GM23338 (cell line): Measurements from ENCODE around the gene OR2B2. TPM values are rescaled to one million over a fixed set of nuclear protein-coding genes. Genes with fewer than 3 reads are reported as not detected.
A peak's percentile ranks its signal among the peaks of the same experiment; 100 is the strongest.

Experiments used
- ATAC-seq: fragments of 200-7000 bp; cut with Tn5 transposase; 3 replicates; pipeline ENCODE4 v1.9.1; 2020
- DNase-seq: peaks from one replicate; pipeline ENCODE4 v3.0.0-alpha.2; 2015; ENCODE audit warnings: low spot score
- H2AFZ ChIP-seq: fragments of 200-600 bp; sonication (generic); 2 replicates; pipeline ENCODE4 v1.8.0; 2016; ENCODE audit warnings: antibody characterized with exemption, mild to moderate bottlenecking, moderate library complexity
- H3F3A ChIP-seq: fragments of 200-600 bp; sonication (generic); replicated peaks from 2 replicates; pipeline ENCODE4 v1.8.0; 2017; ENCODE audit warnings: antibody characterized with exemption, mixed run types, low read depth
- H3K27ac ChIP-seq: fragments of 200-600 bp; sonication (generic); 2 replicates; pipeline ENCODE4 v1.6.1; 2016; ENCODE audit warnings: low read depth
- H3K27me3 ChIP-seq: fragments of 200-600 bp; sonication (generic); 2 replicates; pipeline ENCODE4 v1.8.0; 2016; ENCODE audit warnings: mild to moderate bottlenecking, mixed run types, moderate library complexity; ENCODE audit not compliant: insufficient read depth
- H3K36me3 ChIP-seq: fragments of 200-600 bp; sonication (generic); 2 replicates; pipeline ENCODE4 v1.8.0; 2016; ENCODE audit warnings: mild to moderate bottlenecking; ENCODE audit not compliant: insufficient read depth
- H3K4me1 ChIP-seq: fragments of 200-600 bp; sonication (generic); 2 replicates; pipeline ENCODE4 v1.8.0; 2016; ENCODE audit warnings: mild to moderate bottlenecking, moderate library complexity; ENCODE audit not compliant: insufficient read depth
- H3K4me2 ChIP-seq: fragments of 200-600 bp; sonication (generic); 2 replicates; pipeline ENCODE4 v1.7.1; 2017; ENCODE audit warnings: mixed run types
- H3K4me3 ChIP-seq: fragments of 200-600 bp; sonication (generic); 2 replicates; pipeline ENCODE4 v1.6.1; 2016; ENCODE audit warnings: mixed run types
- H3K79me2 ChIP-seq: fragments of 200-600 bp; sonication (generic); replicated peaks from 2 replicates; pipeline ENCODE4 v1.8.0; 2017; ENCODE audit warnings: mild to moderate bottlenecking; ENCODE audit not compliant: insufficient read depth
- H3K9me2 ChIP-seq: fragments of 200-600 bp; sonication (generic); 2 replicates; pipeline ENCODE4 v1.8.0; 2017; ENCODE audit not compliant: insufficient read depth
- H4K20me1 ChIP-seq: fragments of 200-600 bp; sonication (generic); replicated peaks from 2 replicates; pipeline ENCODE4 v1.8.0; 2017; ENCODE audit warnings: mild to moderate bottlenecking; ENCODE audit not compliant: insufficient read depth
- H3K27ac Mint-ChIP-seq: 2 replicates; pipeline ENCODE4 v1.8.0; 2020; ENCODE audit warnings: inconsistent platforms, mild to moderate bottlenecking, moderate library complexity, mixed read lengths
- H3K27me3 Mint-ChIP-seq: 3 replicates; pipeline ENCODE4 v1.8.0; 2022; ENCODE audit warnings: low read depth, mild to moderate bottlenecking, moderate library complexity, mixed read lengths, inconsistent platforms; ENCODE audit not compliant: insufficient read depth, poor library complexity
- H3K36me3 Mint-ChIP-seq: 3 replicates; pipeline ENCODE4 v1.8.0; 2021; ENCODE audit warnings: low read depth, mild to moderate bottlenecking, inconsistent platforms, moderate library complexity, mixed read lengths
- H3K4me1 Mint-ChIP-seq: 3 replicates; pipeline ENCODE4 v1.8.0; 2020; ENCODE audit warnings: mild to moderate bottlenecking, inconsistent platforms, mixed read lengths
- H3K4me3 Mint-ChIP-seq: 3 replicates; pipeline ENCODE4 v1.8.0; 2021; ENCODE audit warnings: moderate library complexity, mild to moderate bottlenecking, inconsistent platforms, mixed read lengths
- H3K9me3 Mint-ChIP-seq: 3 replicates; pipeline ENCODE4 v1.8.0; 2020; ENCODE audit warnings: moderate library complexity, mild to moderate bottlenecking, inconsistent platforms, mixed read lengths
- CREB1 ChIP-seq: fragments of 250-450 bp; sonication (Bioruptor Pico); IDR thresholded peaks from 2 replicates; pipeline ENCODE4 v1.5.0; 2020; ENCODE audit warnings: low read depth, mild to moderate bottlenecking, moderate library complexity
- JUNB ChIP-seq: IDR thresholded peaks from one replicate; pipeline ENCODE4 v1.6.1; 2016; ENCODE audit warnings: antibody characterized with exemption; ENCODE audit not compliant: unreplicated experiment
- NANOG ChIP-seq: IDR thresholded peaks from 2 replicates; pipeline ENCODE4 v1.6.1; 2016; ENCODE audit warnings: antibody characterized with exemption, borderline replicate concordance
- POLR2AphosphoS5 ChIP-seq: IDR thresholded peaks from 2 replicates; pipeline ENCODE4 v1.6.1; 2016; ENCODE audit warnings: antibody characterized with exemption, low read depth
- ZNF114 ChIP-seq: fragments of 250-450 bp; sonication (Bioruptor Pico); IDR thresholded peaks from 2 replicates; pipeline ENCODE4 v1.5.0; 2020; ENCODE audit warnings: mild to moderate bottlenecking, moderate library complexity
- polyA plus RNA-seq: library from polyadenylated mRNA; unstranded; fragments of >200 nt; fragmentation: Nextera tagmentation; extraction: Ambion mirVana; gene quantifications from 2 replicates; pipeline ENCODE4 v1.2.1, GENCODE V29; 2016
- total RNA-seq: library from RNA; depleted of rRNA; stranded (reverse); fragments of >200 nt; shearing (Covaris generic); gene quantifications from 2 replicates; pipeline ENCODE4 v1.2.3, GENCODE V29; 2014
- TF ChIP-seq, protein P1 (sequence below): IDR thresholded peaks from 2 replicates; pipeline ENCODE4 v1.6.1; 2016; ENCODE audit warnings: antibody characterized with exemption
- TF ChIP-seq, protein P2 (sequence below): IDR thresholded peaks from one replicate; pipeline ENCODE4 v1.6.1; 2018; ENCODE audit warnings: antibody characterized with exemption; ENCODE audit not compliant: unreplicated experiment
- TF ChIP-seq, protein P3 (sequence below), 2 experiments: fragments of 200-600 bp in 1 of 2; sonication (generic) in 1 of 2; conservative IDR thresholded peaks; 2 replicates each; pipeline versions ENCODE4 v1.5.1 to v1.6.1; 2016 to 2017; ENCODE audit warnings: antibody characterized with exemption in 2 of 2, low read depth in 2 of 2, mild to moderate bottlenecking in 2 of 2, moderate library complexity in 1 of 2

The OR2B2 gene
- total and polyA plus RNA-seq, 2 experiments from 2014 or later, result 0.38 TPM; not detected in 1

DNA sequence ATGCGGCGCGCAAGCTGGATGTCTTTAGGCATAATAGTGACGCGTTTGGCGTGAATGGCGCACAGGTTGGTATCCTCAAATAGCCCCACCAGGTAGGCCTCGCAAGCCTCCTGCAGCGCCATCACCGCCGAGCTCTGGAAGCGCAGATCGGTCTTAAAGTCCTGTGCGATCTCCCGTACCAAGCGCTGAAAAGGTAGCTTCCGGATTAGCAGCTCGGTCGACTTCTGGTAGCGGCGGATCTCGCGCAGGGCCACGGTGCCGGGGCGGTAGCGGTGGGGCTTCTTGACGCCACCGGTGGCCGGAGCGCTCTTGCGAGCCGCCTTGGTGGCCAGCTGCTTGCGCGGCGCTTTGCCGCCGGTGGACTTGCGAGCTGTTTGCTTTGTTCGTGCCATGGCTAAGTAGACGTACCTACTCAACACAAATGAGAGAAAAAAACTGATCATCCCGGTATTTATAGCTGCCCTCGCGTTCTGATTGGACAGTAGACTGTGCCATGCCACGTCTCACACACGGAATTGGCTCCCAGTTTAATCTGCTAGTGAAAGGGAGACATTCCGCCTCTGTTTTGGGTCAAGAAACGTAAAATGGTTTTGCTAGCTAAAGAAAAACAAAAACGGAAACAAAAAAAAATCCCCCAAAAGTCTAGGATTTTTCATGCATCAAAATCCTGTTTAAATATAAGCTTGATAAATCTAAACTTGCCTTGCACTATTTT lies 40.1 kb downstream of the OR2B2 start:
- ATAC-seq (peak; percentile 54), DNase-seq (peak; percentile 93)
- H3K9me2 ChIP-seq, result no peaks in the 10 kb centered on the region
- Mint-ChIP-seq H3K9me3 (peaks cover 3% of the 10 kb centered on the region; the same call in 2 of the 3 replicates), H3K36me3 (no peaks in the 10 kb centered on the region), H3K27ac (peak overlapping the region; percentile 100), H3K4me1 (peaks cover 29% of the 10 kb centered on the region), H3K4me3 (peak overlapping the region; percentile 89), H3K27me3 (peaks cover 43% of the 10 kb centered on the region)
- H3K27me3 ChIP-seq, result no peaks in the 10 kb centered on the region
- TF ChIP-seq, protein P1, sequence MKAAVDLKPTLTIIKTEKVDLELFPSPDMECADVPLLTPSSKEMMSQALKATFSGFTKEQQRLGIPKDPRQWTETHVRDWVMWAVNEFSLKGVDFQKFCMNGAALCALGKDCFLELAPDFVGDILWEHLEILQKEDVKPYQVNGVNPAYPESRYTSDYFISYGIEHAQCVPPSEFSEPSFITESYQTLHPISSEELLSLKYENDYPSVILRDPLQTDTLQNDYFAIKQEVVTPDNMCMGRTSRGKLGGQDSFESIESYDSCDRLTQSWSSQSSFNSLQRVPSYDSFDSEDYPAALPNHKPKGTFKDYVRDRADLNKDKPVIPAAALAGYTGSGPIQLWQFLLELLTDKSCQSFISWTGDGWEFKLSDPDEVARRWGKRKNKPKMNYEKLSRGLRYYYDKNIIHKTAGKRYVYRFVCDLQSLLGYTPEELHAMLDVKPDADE, result peak; percentile 74
- TF ChIP-seq, protein P2, sequence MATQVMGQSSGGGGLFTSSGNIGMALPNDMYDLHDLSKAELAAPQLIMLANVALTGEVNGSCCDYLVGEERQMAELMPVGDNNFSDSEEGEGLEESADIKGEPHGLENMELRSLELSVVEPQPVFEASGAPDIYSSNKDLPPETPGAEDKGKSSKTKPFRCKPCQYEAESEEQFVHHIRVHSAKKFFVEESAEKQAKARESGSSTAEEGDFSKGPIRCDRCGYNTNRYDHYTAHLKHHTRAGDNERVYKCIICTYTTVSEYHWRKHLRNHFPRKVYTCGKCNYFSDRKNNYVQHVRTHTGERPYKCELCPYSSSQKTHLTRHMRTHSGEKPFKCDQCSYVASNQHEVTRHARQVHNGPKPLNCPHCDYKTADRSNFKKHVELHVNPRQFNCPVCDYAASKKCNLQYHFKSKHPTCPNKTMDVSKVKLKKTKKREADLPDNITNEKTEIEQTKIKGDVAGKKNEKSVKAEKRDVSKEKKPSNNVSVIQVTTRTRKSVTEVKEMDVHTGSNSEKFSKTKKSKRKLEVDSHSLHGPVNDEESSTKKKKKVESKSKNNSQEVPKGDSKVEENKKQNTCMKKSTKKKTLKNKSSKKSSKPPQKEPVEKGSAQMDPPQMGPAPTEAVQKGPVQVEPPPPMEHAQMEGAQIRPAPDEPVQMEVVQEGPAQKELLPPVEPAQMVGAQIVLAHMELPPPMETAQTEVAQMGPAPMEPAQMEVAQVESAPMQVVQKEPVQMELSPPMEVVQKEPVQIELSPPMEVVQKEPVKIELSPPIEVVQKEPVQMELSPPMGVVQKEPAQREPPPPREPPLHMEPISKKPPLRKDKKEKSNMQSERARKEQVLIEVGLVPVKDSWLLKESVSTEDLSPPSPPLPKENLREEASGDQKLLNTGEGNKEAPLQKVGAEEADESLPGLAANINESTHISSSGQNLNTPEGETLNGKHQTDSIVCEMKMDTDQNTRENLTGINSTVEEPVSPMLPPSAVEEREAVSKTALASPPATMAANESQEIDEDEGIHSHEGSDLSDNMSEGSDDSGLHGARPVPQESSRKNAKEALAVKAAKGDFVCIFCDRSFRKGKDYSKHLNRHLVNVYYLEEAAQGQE, result no peak
- TF ChIP-seq CREB1 (CRISPR knock-in tag), result peak; percentile 60; the same call in 1 of the 2 replicates
- TF ChIP-seq, protein P3, sequence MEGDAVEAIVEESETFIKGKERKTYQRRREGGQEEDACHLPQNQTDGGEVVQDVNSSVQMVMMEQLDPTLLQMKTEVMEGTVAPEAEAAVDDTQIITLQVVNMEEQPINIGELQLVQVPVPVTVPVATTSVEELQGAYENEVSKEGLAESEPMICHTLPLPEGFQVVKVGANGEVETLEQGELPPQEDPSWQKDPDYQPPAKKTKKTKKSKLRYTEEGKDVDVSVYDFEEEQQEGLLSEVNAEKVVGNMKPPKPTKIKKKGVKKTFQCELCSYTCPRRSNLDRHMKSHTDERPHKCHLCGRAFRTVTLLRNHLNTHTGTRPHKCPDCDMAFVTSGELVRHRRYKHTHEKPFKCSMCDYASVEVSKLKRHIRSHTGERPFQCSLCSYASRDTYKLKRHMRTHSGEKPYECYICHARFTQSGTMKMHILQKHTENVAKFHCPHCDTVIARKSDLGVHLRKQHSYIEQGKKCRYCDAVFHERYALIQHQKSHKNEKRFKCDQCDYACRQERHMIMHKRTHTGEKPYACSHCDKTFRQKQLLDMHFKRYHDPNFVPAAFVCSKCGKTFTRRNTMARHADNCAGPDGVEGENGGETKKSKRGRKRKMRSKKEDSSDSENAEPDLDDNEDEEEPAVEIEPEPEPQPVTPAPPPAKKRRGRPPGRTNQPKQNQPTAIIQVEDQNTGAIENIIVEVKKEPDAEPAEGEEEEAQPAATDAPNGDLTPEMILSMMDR (conservative IDR thresholded peaks at IDR 0.05; ENCODE audit: low read depth in 2 of 2), result peak in 1 of 2 experiments; percentile 14; a peak in 2 of 4 replicates
- no peak for TF ChIP-seq JUNB
- TF ChIP-seq NANOG, result no peak
- TF ChIP-seq ZNF114 (CRISPR knock-in tag), result no peak
- peak; percentile 93 for TF ChIP-seq POLR2AphosphoS5
- peak overlapping the region; percentile 80 for H3K4me2 ChIP-seq
- no peaks in the 10 kb centered on the region for H3K36me3 ChIP-seq
- H3F3A ChIP-seq, result peaks cover 3% of the 10 kb centered on the region; the same call in 1 of the 2 replicates
- peak overlapping the region; percentile 98 for H3K27ac ChIP-seq
- no peak overlapping the region for H2AFZ ChIP-seq
- H4K20me1 ChIP-seq, result no peaks in the 10 kb centered on the region
- no peaks in the 10 kb centered on the region for H3K79me2 ChIP-seq
- H3K4me3 ChIP-seq, result peak overlapping the region; percentile 60
- peaks cover 11% of the 10 kb centered on the region; the same call in 1 of the 2 replicates for H3K4me1 ChIP-seq
